K562 (cell line): ENCODE data around the gene BHLHE40. TPM values are rescaled to one million over a fixed set of nuclear protein-coding genes. Genes with fewer than 3 reads are reported as not detected.

Source experiments
- BACH1 ChIP-seq: fragments of 200-800 bp; sonication (Bioruptor generic); IDR thresholded peaks from 2 replicates; pipeline ENCODE4 v1.6.1; 2016; ENCODE audit warnings: missing genetic modification characterization, missing compliant biosample characterization
- ELF1 ChIP-seq: fragments of 200-800 bp; sonication (Bioruptor generic); IDR thresholded peaks from 2 replicates; pipeline ENCODE4 v1.6.1; 2016; ENCODE audit warnings: missing genetic modification characterization, missing compliant biosample characterization
- ELF4 ChIP-seq: fragments of 450-650 bp; formaldehyde crosslinking; IDR thresholded peaks from 2 replicates; pipeline ENCODE4 v1.4.0; 2022; ENCODE audit warnings: missing genetic modification characterization
- JUN ChIP-seq, 2 experiments: sonication (generic) in 1 of 2; formaldehyde crosslinking in 1 of 2; IDR thresholded peaks; 2 replicates each; pipeline versions ENCODE4 v1.6.1 to v1.8.0; 2012 to 2022; ENCODE audit warnings: borderline replicate concordance in 2 of 2, mild to moderate bottlenecking in 2 of 2, improper control_type of control experiment in 1 of 2, low read depth in 1 of 2, low read length in 1 of 2, missing genetic modification reagents in 1 of 2
- JUND ChIP-seq, 2 experiments: IDR thresholded peaks; 2 replicates in 1 of 2; 3 replicates in 1 of 2; pipeline ENCODE4 v1.6.1; 2011; ENCODE audit warnings: borderline replicate concordance in 2 of 2, low read depth in 2 of 2, low read length in 2 of 2, improper control_type of control experiment in 1 of 2, missing biosample characterization in 1 of 2, missing genetic modification characterization in 1 of 2, missing genetic modification reagents in 1 of 2
- NFIC ChIP-seq: fragments of 450-650 bp; IDR thresholded peaks from 2 replicates; pipeline ENCODE4 v1.6.1; 2017; ENCODE audit warnings: mild to moderate bottlenecking, inconsistent platforms
- PCBP2 ChIP-seq: fragments of 200-400 bp; formaldehyde crosslinking; IDR thresholded peaks from 2 replicates; pipeline ENCODE4 v1.6.1; 2018; ENCODE audit warnings: low read length, low read depth, mild to moderate bottlenecking, moderate library complexity; ENCODE audit not compliant: poor library complexity, severe bottlenecking
- SMARCB1 ChIP-seq: IDR thresholded peaks from 2 replicates; pipeline ENCODE4 v1.6.1; 2011; ENCODE audit warnings: improper control_type of control experiment, low read depth; ENCODE audit not compliant: insufficient read length
- ZC3H11A ChIP-seq: IDR thresholded peaks from 2 replicates; pipeline ENCODE4 v1.6.1; 2012; ENCODE audit warnings: low read depth, low read length, improper control_type of control experiment
- ZKSCAN3 ChIP-seq: fragments of 250-450 bp; sonication (Bioruptor Pico); IDR thresholded peaks from 2 replicates; pipeline ENCODE4 v1.4.0; 2020
- ZNF764 ChIP-seq: fragments of 250-450 bp; sonication (Bioruptor Pico); IDR thresholded peaks from 2 replicates; pipeline ENCODE4 v1.4.0; 2020; ENCODE audit warnings: low read depth, mild to moderate bottlenecking, moderate library complexity
- polyA plus RNA-seq, 8 experiments: library from polyadenylated mRNA; depleted of rRNA in 4 of 8; stranded (reverse) in 5 of 8; unstranded in 3 of 8; fragments of >200 nt; fragmentation: Nextera tagmentation in 2 of 8; fragmentation: Illumina TruSeq in 1 of 8; extraction: Ambion mirVana in 2 of 8; extraction: Trizol in 1 of 8; gene quantifications; 2 replicates each; pipeline versions ENCODE4 v1.2.1 to v1.2.3, GENCODE V29; 2011 to 2014; ENCODE audit warnings: inconsistent platforms in 1 of 8, missing spikeins in 1 of 8
- total RNA-seq, 7 experiments: library from RNA; depleted of rRNA in 6 of 7; stranded (reverse); fragments of >200 nt in 6 of 7; fragmentation: Illumina TruSeq in 2 of 7; extraction: Trizol in 2 of 7; gene quantifications; 2 replicates each; pipeline versions ENCODE4 v1.2.1 to v1.2.3, GENCODE V29; 2011 to 2021; ENCODE audit warnings: low replicate concordance in 1 of 7
- TF ChIP-seq, protein P1 (sequence below): fragments of 250-450 bp; sonication (Bioruptor Pico); IDR thresholded peaks from 2 replicates; pipeline ENCODE4 v1.9.0; 2021; ENCODE audit warnings: mild to moderate bottlenecking, inconsistent platforms
- TF ChIP-seq, protein P2 (sequence below): sonication (generic); formaldehyde crosslinking; IDR thresholded peaks from 2 replicates; pipeline ENCODE4 v1.8.0; 2022; ENCODE audit warnings: missing genetic modification reagents, mild to moderate bottlenecking, borderline replicate concordance
- TF ChIP-seq, protein P3 (sequence below), 2 experiments: fragments of 450-650 bp in 1 of 2; sonication (generic) in 1 of 2; formaldehyde crosslinking in 1 of 2; IDR thresholded peaks in 1 of 2; conservative IDR thresholded peaks in 1 of 2; 2 replicates each; pipeline versions ENCODE4 v1.6.1 to v1.8.1; 2016 to 2023; ENCODE audit warnings: mild to moderate bottlenecking in 2 of 2, moderate library complexity in 2 of 2, inconsistent platforms in 1 of 2, missing genetic modification reagents in 1 of 2
- TF ChIP-seq, protein P4 (sequence below), 2 experiments: fragments of 450-650 bp in 1 of 2; IDR thresholded peaks; 2 replicates each; pipeline ENCODE4 v1.6.1; 2011 to 2017; ENCODE audit warnings: low read depth in 2 of 2, antibody characterized with exemption in 1 of 2, borderline replicate concordance in 1 of 2, low read length in 1 of 2, mild to moderate bottlenecking in 1 of 2, mixed read lengths in 1 of 2; ENCODE audit not compliant: control insufficient read depth in 1 of 2

BHLHE40 gene
- total and polyA plus RNA-seq, 9 of the 15 experiments (the other 6 are each of a cell fraction or from before 2014, with no cell fraction given) = 12.0 to 83.9 (median 31.4) TPM

GRCh38 chr3:4977001-4977852 is 2.0 kb upstream of the BHLHE40 start (continued):
- no peak for TF ChIP-seq ELF1 (tag)
- peak; percentile 71 for TF ChIP-seq JUN (IDR thresholded peaks at IDR 0.05; ENCODE audit: borderline replicate concordance, low read depth, low read length)
- peak; percentile 84 for TF ChIP-seq JUN (CRISPR knock-in tag; IDR thresholded peaks at IDR 0.05; ENCODE audit: borderline replicate concordance)
- TF ChIP-seq, protein P1, sequence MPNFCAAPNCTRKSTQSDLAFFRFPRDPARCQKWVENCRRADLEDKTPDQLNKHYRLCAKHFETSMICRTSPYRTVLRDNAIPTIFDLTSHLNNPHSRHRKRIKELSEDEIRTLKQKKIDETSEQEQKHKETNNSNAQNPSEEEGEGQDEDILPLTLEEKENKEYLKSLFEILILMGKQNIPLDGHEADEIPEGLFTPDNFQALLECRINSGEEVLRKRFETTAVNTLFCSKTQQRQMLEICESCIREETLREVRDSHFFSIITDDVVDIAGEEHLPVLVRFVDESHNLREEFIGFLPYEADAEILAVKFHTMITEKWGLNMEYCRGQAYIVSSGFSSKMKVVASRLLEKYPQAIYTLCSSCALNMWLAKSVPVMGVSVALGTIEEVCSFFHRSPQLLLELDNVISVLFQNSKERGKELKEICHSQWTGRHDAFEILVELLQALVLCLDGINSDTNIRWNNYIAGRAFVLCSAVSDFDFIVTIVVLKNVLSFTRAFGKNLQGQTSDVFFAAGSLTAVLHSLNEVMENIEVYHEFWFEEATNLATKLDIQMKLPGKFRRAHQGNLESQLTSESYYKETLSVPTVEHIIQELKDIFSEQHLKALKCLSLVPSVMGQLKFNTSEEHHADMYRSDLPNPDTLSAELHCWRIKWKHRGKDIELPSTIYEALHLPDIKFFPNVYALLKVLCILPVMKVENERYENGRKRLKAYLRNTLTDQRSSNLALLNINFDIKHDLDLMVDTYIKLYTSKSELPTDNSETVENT = 0 out of 2 replicates have a peak, but pooled peaks have one; percentile 20
- TF ChIP-seq ZNF764 (CRISPR knock-in tag) = no peak; the same call in 1 of the 2 replicates
- TF ChIP-seq, protein P2, sequence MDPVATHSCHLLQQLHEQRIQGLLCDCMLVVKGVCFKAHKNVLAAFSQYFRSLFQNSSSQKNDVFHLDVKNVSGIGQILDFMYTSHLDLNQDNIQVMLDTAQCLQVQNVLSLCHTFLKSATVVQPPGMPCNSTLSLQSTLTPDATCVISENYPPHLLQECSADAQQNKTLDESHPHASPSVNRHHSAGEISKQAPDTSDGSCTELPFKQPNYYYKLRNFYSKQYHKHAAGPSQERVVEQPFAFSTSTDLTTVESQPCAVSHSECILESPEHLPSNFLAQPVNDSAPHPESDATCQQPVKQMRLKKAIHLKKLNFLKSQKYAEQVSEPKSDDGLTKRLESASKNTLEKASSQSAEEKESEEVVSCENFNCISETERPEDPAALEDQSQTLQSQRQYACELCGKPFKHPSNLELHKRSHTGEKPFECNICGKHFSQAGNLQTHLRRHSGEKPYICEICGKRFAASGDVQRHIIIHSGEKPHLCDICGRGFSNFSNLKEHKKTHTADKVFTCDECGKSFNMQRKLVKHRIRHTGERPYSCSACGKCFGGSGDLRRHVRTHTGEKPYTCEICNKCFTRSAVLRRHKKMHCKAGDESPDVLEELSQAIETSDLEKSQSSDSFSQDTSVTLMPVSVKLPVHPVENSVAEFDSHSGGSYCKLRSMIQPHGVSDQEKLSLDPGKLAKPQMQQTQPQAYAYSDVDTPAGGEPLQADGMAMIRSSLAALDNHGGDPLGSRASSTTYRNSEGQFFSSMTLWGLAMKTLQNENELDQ (CRISPR knock-in tag) = no peak
- TF ChIP-seq ZC3H11A = no peak
- TF ChIP-seq, protein P3, sequence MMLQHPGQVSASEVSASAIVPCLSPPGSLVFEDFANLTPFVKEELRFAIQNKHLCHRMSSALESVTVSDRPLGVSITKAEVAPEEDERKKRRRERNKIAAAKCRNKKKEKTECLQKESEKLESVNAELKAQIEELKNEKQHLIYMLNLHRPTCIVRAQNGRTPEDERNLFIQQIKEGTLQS (IDR thresholded peaks at IDR 0.05) = no peak
- TF ChIP-seq, protein P3 (CRISPR knock-in tag; conservative IDR thresholded peaks at IDR 0.05) = peak; percentile 74
- TF ChIP-seq BACH1 (tag) = no peak
- peak; percentile 87 for TF ChIP-seq JUND (IDR thresholded peaks at IDR 0.05; ENCODE audit: borderline replicate concordance, low read depth, low read length)
- TF ChIP-seq JUND (tag; IDR thresholded peaks at IDR 0.05; ENCODE audit: borderline replicate concordance, low read depth, low read length) = peak; percentile 87; the same call in 2 of the 3 replicates
- no peak for TF ChIP-seq ELF4 (CRISPR knock-in tag)
- TF ChIP-seq, protein P4, sequence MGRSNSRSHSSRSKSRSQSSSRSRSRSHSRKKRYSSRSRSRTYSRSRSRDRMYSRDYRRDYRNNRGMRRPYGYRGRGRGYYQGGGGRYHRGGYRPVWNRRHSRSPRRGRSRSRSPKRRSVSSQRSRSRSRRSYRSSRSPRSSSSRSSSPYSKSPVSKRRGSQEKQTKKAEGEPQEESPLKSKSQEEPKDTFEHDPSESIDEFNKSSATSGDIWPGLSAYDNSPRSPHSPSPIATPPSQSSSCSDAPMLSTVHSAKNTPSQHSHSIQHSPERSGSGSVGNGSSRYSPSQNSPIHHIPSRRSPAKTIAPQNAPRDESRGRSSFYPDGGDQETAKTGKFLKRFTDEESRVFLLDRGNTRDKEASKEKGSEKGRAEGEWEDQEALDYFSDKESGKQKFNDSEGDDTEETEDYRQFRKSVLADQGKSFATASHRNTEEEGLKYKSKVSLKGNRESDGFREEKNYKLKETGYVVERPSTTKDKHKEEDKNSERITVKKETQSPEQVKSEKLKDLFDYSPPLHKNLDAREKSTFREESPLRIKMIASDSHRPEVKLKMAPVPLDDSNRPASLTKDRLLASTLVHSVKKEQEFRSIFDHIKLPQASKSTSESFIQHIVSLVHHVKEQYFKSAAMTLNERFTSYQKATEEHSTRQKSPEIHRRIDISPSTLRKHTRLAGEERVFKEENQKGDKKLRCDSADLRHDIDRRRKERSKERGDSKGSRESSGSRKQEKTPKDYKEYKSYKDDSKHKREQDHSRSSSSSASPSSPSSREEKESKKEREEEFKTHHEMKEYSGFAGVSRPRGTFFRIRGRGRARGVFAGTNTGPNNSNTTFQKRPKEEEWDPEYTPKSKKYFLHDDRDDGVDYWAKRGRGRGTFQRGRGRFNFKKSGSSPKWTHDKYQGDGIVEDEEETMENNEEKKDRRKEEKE (IDR thresholded peaks at IDR 0.05; ENCODE audit: borderline replicate concordance in 1 of 2, control insufficient read depth in 1 of 2, low read depth in 2 of 2, low read length in 1 of 2) = no peak
- no peak for TF ChIP-seq PCBP2
- no peak for TF ChIP-seq NFIC
- TF ChIP-seq ZKSCAN3 = no peak
- TF ChIP-seq SMARCB1 = no peak
